ENCODE measurements around the gene DDX5. TPM values are rescaled to one million over a fixed set of nuclear protein-coding genes. Genes with fewer than 3 reads are reported as not detected.

DDX5 gene
- total and polyA plus RNA-seq, 2 of the 4 experiments (the other 2 are of a cell fraction), result 253 to 781 TPM

- Histone ChIP-seq H4K5ac (ENCODE audit: low read depth, low read length) (no peak overlapping the region), H4K91ac (ENCODE audit: insufficient read depth, low read depth, low read length) (no peak overlapping the region), H2BK5ac (ENCODE audit: low read depth, low read length, poor library complexity, severe bottlenecking) (no peak overlapping the region), H3K9me3 (ENCODE audit: control insufficient read depth, insufficient read depth, low read length) (no peaks in the 10 kb centered on the region), H3K27ac (ENCODE audit: insufficient read depth, low read length) (no peak overlapping the region), H4K20me1 (ENCODE audit: insufficient read depth, low read length) (peaks cover 64% of the 10 kb centered on the region), H3K56ac (ENCODE audit: extremely low read depth, insufficient read depth, low read length) (no peak overlapping the region), H3K18ac (ENCODE audit: low read depth, low read length) (no peak overlapping the region), H3K79me1 (ENCODE audit: low read depth in 1 of 2, low read length in 2 of 2) (peaks cover 14 to 74% of the 10 kb centered on the region in 2 experiments), H2AK5ac (ENCODE audit: low read depth, low read length) (no peak overlapping the region), H3K9ac (ENCODE audit: low read depth, low read length) (no peak overlapping the region), H2BK120ac (ENCODE audit: low read depth, low read length) (no peak overlapping the region), H4K8ac (ENCODE audit: low read depth in 2 of 2, low read length in 2 of 2) (0 out of 4 replicates have a peak overlapping the region, but pooled peaks of 1 of the 2 experiments have one; percentile 25), H2AK9ac (replicated peaks; ENCODE audit: low read depth, low read length, poor library complexity) (no peak overlapping the region), H3K4me1 (ENCODE audit: control insufficient read depth, insufficient read depth, low read length) (peaks cover 2% of the 10 kb centered on the region; the same call in 1 of the 2 replicates), H3K4me2 (ENCODE audit: low read depth, low read length) (no peak overlapping the region), H2AFZ (replicated peaks; ENCODE audit: low read length, poor library complexity) (no peak overlapping the region), H3K23ac (ENCODE audit: low read depth, low read length) (no peak overlapping the region), H3K14ac (replicated peaks; ENCODE audit: low read depth, low read length) (no peak overlapping the region), H2BK20ac (ENCODE audit: low read depth, low read length) (no peak overlapping the region), H3K27me3 (ENCODE audit: control insufficient read depth, insufficient read depth, low read length) (no peaks in the 10 kb centered on the region), H3K4ac (ENCODE audit: low read depth, low read length) (no peak overlapping the region), H3K9me1 (ENCODE audit: insufficient read depth, low read length) (peaks cover 20% of the 10 kb centered on the region), H3K36me3 (ENCODE audit: control insufficient read depth, insufficient read depth, low read length) (peaks cover 59% of the 10 kb centered on the region), H3K4me3 (ENCODE audit: insufficient read depth, low read depth, low read length) (no peak overlapping the region), H2BK15ac (ENCODE audit: low read depth, low read length) (no peak overlapping the region)
- intact Hi-C loops (cut with micrococcal nuclease), result no loop called here
- no peak for DNase-seq
- no CpG with 5 or more reads among the region's 5 CpGs for WGBS, 2 experiments (ENCODE audit: extremely low coverage in 2 of 2, insufficient read length in 1 of 2)
- dilution Hi-C loops (cut with HindIII; ENCODE audit: low sequenced_read_pairs, unreplicated experiment), result no loop called here
- no TSS peak for BruUV-seq (replicated peaks)
- in situ Hi-C loops (cut with MboI; ENCODE audit: low sequenced_read_pairs), result no loop called here
- POLR2A ChIA-PET (ENCODE audit: unreplicated experiment), result no interaction called here
- ATAC-seq (ENCODE audit: low read depth), result no peak
- TF ChIP-seq ELK1 (IDR thresholded peaks at IDR 0.05; ENCODE audit: borderline replicate concordance, low read depth, low read length) (no peak), MXI1 (IDR thresholded peaks at IDR 0.05; ENCODE audit: borderline replicate concordance, low read depth, low read length) (no peak), CEBPB (IDR thresholded peaks at IDR 0.05; ENCODE audit: low read depth, low read length) (no peak), MAFK (IDR thresholded peaks at IDR 0.05; ENCODE audit: low read depth, low read length) (no peak), NFE2L2 (IDR thresholded peaks at IDR 0.05; ENCODE audit: low read depth, low read length) (no peak), RCOR1 (IDR thresholded peaks at IDR 0.05; ENCODE audit: insufficient replicate concordance, low read length) (no peak), RFX5 (IDR thresholded peaks at IDR 0.05; ENCODE audit: low read depth, low read length) (no peak), MAZ (IDR thresholded peaks at IDR 0.05; ENCODE audit: borderline replicate concordance, low read depth, low read length) (no peak), CTCF (conservative IDR thresholded peaks at IDR 0.05; ENCODE audit: low read depth, low read length) (no peak), BHLHE40 (IDR thresholded peaks at IDR 0.05; ENCODE audit: low read depth, low read length) (no peak), POLR2A (IDR thresholded peaks at IDR 0.05; ENCODE audit: low read depth, low read length) (no peak), RAD21 (IDR thresholded peaks at IDR 0.05; ENCODE audit: low read length) (no peak), SMC3 (IDR thresholded peaks at IDR 0.05; ENCODE audit: low read depth, low read length) (no peak), USF2 (IDR thresholded peaks at IDR 0.05; ENCODE audit: low read depth, low read length) (no peak), CHD1 (IDR thresholded peaks at IDR 0.05; ENCODE audit: low read depth, low read length) (no peak), FOS (IDR thresholded peaks at IDR 0.05; ENCODE audit: low read depth, low read length) (no peak)
- CTCF ChIA-PET, result interaction anchor here (1.2 kb wide), 1 partner anchor 9 kb away, joined by 3 read pairs; no protein-coding TSS in a partner anchor
These were observed 31.4 kb upstream of the DDX5 start for GRCh38 chr17:64537488-64537887.

Measured in IMR-90 (cell line).